Mucosa of descending colon (tissue), 3 donors: ENCODE data around the gene IRGQ. TPM values are rescaled to one million over a fixed set of nuclear protein-coding genes. Genes with fewer than 3 reads are reported as not detected.

Source experiments
- ATAC-seq: fragments of 200-7000 bp; cut with Tn5 transposase; one replicate; pipeline ENCODE4 v1.9.1; 2020; ENCODE audit warnings: mild to moderate bottlenecking, moderate library complexity
- DNase-seq, 3 donors: peaks; one replicate each; pipeline ENCODE4 v3.0.0-alpha.2; 2020
- H3K36me3 ChIP-seq: fragments of 200-600 bp; one replicate; pipeline ENCODE4 v1.8.0; 2021; ENCODE audit warnings: low read depth, mild to moderate bottlenecking
- H3K4me1 ChIP-seq: fragments of 200-600 bp; one replicate; pipeline ENCODE4 v1.8.0; 2021; ENCODE audit warnings: low read depth, mild to moderate bottlenecking
- H3K4me3 ChIP-seq: fragments of 200-600 bp; one replicate; pipeline ENCODE4 v1.8.0; 2021; ENCODE audit warnings: mild to moderate bottlenecking
- H3K9me3 ChIP-seq: fragments of 200-600 bp; one replicate; pipeline ENCODE4 v1.8.0; 2021; ENCODE audit warnings: mild to moderate bottlenecking
- intact Hi-C, 2 donors: fragments of 100-400 bp; cut with DNase I in 1 of 2; cut with micrococcal nuclease in 1 of 2; formaldehyde crosslinking; loops; one replicate each; pipeline versions ENCODE4 v1.11.0 to v1.11.1; 2022; cut with DNase I, micrococcal nuclease
- total RNA-seq, 3 donors: library from RNA; stranded (reverse); fragmentation: NEBNext Ultra II Directional in 2 of 3; extraction: Animal tissue kit (Norgen Biotek cat#: 25700) in 2 of 3; gene quantifications; one replicate each; pipeline versions ENCODE4 v1.2.1 to v1.2.4, GENCODE V29; 2021 to 2023
- TF ChIP-seq, protein P1 (sequence below): fragments of 200-600 bp; IDR thresholded peaks from one replicate; pipeline ENCODE4 v1.8.0; 2022; ENCODE audit warnings: antibody characterized with exemption, mild to moderate bottlenecking
- donor health status: DM: no; HTN: no; CAD: no; lungs with moderate emphysema.
- donor health status: DM: no; HTN: no; CAD: no.
- donor health status: DM: no; HTN: yes; CAD: no.

The IRGQ gene
- total RNA-seq, 3 donors from 2014 or later: 18.9 to 29.4 (median 21.9) TPM

DNA sequence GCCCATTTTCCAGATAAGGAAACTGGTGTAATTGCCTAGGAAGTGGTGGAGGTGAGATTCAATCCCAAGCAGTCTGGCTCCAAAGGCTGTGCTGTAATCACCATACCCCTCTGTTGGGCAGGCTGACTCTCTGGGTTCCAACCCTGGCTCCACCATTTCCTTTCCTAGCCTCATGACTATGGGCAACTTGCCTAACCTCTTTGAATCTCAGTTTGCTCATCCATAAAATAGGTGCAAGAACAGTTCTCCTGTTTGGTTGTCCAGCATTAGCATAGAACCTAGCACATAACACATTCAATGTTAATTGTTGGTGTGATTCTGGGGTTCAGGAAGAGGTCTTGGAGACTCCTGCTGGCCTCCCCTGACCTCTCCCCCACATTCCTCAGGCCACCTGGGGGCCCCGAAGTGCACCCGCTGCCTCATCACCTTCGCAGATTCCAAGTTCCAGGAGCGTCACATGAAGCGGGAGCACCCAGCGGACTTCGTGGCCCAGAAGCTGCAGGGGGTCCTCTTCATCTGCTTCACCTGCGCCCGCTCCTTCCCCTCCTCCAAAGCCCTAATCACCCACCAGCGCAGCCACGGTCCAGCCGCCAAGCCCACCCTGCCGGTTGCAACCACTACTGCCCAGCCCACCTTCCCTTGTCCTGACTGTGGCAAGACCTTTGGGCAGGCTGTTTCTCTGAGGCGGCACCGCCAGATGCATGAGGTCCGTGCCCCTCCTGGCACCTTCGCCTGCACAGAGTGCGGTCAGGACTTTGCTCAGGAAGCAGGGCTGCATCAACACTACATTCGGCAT lies 2.7 kb upstream of the IRGQ start:
- DNase-seq (no peak), ATAC-seq (no peak)
- no peaks in the 10 kb centered on the region for H3K36me3 ChIP-seq
- peaks cover 31% of the 10 kb centered on the region for H3K4me1 ChIP-seq
- no peak overlapping the region for H3K4me3 ChIP-seq
- TF ChIP-seq, protein P1, sequence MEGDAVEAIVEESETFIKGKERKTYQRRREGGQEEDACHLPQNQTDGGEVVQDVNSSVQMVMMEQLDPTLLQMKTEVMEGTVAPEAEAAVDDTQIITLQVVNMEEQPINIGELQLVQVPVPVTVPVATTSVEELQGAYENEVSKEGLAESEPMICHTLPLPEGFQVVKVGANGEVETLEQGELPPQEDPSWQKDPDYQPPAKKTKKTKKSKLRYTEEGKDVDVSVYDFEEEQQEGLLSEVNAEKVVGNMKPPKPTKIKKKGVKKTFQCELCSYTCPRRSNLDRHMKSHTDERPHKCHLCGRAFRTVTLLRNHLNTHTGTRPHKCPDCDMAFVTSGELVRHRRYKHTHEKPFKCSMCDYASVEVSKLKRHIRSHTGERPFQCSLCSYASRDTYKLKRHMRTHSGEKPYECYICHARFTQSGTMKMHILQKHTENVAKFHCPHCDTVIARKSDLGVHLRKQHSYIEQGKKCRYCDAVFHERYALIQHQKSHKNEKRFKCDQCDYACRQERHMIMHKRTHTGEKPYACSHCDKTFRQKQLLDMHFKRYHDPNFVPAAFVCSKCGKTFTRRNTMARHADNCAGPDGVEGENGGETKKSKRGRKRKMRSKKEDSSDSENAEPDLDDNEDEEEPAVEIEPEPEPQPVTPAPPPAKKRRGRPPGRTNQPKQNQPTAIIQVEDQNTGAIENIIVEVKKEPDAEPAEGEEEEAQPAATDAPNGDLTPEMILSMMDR: no peak
- no peaks in the 10 kb centered on the region for H3K9me3 ChIP-seq
- intact Hi-C loops: no loop called here

DNA sequence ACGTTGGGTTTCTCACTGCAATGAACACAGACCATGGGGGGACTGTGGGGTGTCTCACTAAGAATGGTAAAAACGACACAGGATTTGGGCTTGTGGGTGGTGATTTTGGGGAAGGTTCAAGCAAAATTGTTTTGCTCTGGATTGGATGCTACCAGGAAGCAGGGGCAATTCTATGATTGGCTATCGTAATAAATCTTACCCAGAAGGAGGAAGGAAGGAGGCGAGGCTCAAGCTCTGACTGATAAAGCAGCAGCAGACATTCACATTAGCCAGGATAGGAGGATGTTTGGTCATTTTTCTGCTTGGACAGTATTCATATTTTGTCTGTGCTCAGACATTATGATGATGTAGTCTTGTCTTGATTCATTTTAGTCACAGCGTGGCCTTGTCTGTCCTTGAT lies 1.9 kb upstream of the IRGQ start:
- no peaks in the 10 kb centered on the region for H3K36me3 ChIP-seq
- H3K4me1 ChIP-seq: peaks cover 36% of the 10 kb centered on the region
- intact Hi-C loops: no loop called here
- H3K4me3 ChIP-seq: no peak overlapping the region
- TF ChIP-seq, protein P1: no peak
- DNase-seq: no peak
- ATAC-seq: no peak
- H3K9me3 ChIP-seq: no peaks in the 10 kb centered on the region

DNA sequence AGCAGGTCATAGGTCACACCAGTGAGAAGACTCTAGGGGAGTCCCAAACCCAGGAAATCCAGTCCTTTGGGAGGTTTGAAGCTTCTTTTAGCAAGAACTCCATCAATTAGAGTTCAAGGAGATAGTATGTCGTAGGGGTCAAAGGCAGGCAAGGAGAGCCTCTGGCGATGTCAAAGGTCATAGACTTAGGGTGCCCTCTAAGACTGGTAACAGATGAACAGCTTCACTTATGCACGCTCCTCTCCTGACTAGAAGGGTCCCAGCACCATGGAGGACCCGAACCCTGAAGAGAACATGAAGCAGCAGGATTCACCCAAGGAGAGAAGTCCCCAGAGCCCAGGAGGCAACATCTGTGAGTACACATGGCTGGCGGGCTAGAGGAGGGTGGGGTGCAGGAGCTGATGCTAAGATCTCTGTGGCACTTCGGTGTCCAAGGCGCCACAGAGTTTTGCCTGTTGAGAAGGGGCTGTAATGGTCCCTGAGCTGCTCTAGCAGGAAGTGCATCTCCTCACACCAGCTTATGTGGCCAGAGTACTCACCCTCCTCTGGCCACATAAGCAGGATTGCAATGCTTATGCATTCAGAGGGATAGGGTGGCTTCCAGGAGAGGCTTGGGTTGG lies 1.0 kb upstream of the IRGQ start:
- H3K4me3 ChIP-seq: peak overlapping the region; percentile 29
- TF ChIP-seq, protein P1: no peak
- DNase-seq (peak in 1 of 3 donors; percentile 41), ATAC-seq (no peak)
- intact Hi-C loops: no loop called here
- no peaks in the 10 kb centered on the region for H3K36me3 ChIP-seq
- H3K4me1 ChIP-seq: peaks cover 36% of the 10 kb centered on the region
- no peaks in the 10 kb centered on the region for H3K9me3 ChIP-seq

DNA sequence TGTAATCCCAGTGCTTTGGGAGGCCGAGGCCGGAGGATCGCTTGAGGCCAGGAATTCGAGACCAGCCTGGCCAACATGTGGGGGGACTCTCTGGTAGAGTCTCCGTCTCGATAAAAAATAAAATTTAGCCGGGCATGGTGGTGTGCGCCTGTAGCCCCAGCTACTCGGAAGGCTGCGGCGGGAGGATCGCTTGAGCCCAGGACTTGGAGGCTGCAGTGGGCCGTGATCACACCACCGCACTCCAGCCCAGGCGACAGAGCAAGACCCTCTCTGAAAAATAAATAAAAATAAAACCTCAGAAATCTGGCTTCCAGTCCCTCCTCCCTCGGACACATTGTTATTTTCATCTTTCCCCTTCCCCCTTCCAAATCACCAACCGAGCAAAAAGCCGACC lies 332 bp downstream of the IRGQ start:
- ATAC-seq (peak; percentile 11), DNase-seq (peak in 1 of 3 donors; percentile 60)
- Histone ChIP-seq H3K4me1 (peaks cover 36% of the 10 kb centered on the region), H3K4me3 (peak overlapping the region; percentile 29), H3K36me3 (no peaks in the 10 kb centered on the region), H3K9me3 (no peaks in the 10 kb centered on the region)
- TF ChIP-seq, protein P1: no peak
- intact Hi-C loops: loop anchor here in 1 of 2 donors (2.0 kb wide), 1 partner anchor 61 kb away; no protein-coding TSS in a partner anchor

DNA sequence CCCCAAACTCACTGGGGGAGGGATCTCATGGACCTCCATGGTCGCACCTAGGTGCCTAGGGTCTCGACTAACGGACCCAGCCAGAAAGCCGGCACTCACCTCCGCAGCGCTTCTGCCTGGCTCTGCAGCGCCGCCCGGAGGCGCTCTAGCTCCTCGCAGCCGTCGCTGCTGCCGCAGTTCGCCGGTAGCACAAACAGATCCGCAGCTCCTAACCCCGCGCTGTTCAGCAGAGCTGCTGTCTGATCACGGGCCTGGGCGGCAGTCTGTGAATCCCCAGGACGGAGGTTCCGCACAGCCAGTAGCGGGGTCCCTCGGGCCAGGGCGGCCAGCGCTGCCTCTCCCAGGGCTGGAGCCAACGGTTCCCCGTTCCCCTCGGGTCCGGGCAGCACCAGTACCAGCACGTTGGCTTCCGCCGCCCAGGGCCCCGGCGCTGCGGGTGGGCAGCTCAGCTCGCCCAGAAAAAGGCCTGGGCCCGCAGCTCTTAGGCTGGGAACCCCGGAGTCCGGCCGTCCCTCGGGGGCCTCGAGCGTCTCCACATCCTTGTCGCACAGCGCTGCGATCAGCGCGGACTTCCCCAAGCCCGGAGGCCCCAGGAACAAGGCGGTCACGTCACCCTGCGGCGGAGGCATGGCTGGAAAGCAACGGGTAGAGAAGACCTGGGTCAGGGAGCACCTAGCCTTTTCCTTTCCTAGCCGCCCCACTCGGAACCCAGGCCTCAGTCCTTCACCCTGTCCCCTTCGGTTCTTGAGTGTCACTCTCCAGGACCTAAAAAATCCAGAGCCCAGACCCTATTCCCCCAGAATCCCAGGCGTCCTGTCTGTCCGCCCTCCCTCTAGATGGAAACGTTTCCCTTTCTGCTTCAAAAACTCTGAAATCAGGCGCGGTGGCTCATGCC lies 977 bp downstream of the IRGQ start:
- H3K4me3 ChIP-seq: peak overlapping the region; percentile 29
- peaks cover 36% of the 10 kb centered on the region for H3K4me1 ChIP-seq
- TF ChIP-seq, protein P1: peak; percentile 64
- H3K9me3 ChIP-seq: no peaks in the 10 kb centered on the region
- ATAC-seq (peak; percentile 60), DNase-seq (peak; percentile 66 to 83 (median 75))
- no peaks in the 10 kb centered on the region for H3K36me3 ChIP-seq
- intact Hi-C loops: loop anchor here in 1 of 2 donors (2.0 kb wide), 1 partner anchor 60 kb away; no protein-coding TSS in a partner anchor
